DND-41 (cell line): ENCODE measurements around the gene KDM6B.

Experiments used
- ATAC-seq: fragments of 200-7000 bp; cut with Tn5 transposase; 3 replicates; pipeline ENCODE4 v1.9.1; 2021; ENCODE audit warnings: low read depth; ENCODE audit not compliant: insufficient read depth
- DNase-seq: peaks from one replicate; pipeline ENCODE4 v3.0.0-alpha.2; 2020
- H2AFZ ChIP-seq: 2 replicates; pipeline ENCODE4 v1.6.0; 2012; ENCODE audit warnings: low read depth, low read length
- H3K27ac ChIP-seq: 2 replicates; pipeline ENCODE4 v1.5.1; 2012; ENCODE audit warnings: low read length, inconsistent platforms
- H3K27me3 ChIP-seq: fragments of 200-600 bp; sonication (generic); 2 replicates; pipeline ENCODE4 v1.6.0; 2012; ENCODE audit warnings: low read length, mild to moderate bottlenecking, inconsistent platforms; ENCODE audit not compliant: insufficient read depth, poor library complexity
- H3K36me3 ChIP-seq: 2 replicates; pipeline ENCODE4 v1.5.1; 2012; ENCODE audit warnings: low read length, inconsistent platforms; ENCODE audit not compliant: insufficient read depth
- H3K4me1 ChIP-seq: 2 replicates; pipeline ENCODE4 v1.5.1; 2012; ENCODE audit warnings: mild to moderate bottlenecking, low read length; ENCODE audit not compliant: insufficient read depth
- H3K4me2 ChIP-seq: 2 replicates; pipeline ENCODE4 v1.6.0; 2012; ENCODE audit warnings: mild to moderate bottlenecking, moderate library complexity, low read length, inconsistent platforms; ENCODE audit not compliant: insufficient read depth
- H3K4me3 ChIP-seq, 2 experiments: fragments of 200-600 bp in 1 of 2; shearing (Covaris generic) in 1 of 2; 2 replicates each; pipeline ENCODE4 v1.5.1; 2012 to 2016; ENCODE audit warnings: inconsistent platforms in 2 of 2, low read length in 2 of 2, mild to moderate bottlenecking in 2 of 2, low read depth in 1 of 2, moderate library complexity in 1 of 2
- H3K79me2 ChIP-seq: 2 replicates; pipeline ENCODE4 v1.6.0; 2012; ENCODE audit warnings: low read length, inconsistent platforms; ENCODE audit not compliant: insufficient read depth
- H3K9ac ChIP-seq: 2 replicates; pipeline ENCODE4 v1.6.0; 2012; ENCODE audit warnings: low read depth, mild to moderate bottlenecking, inconsistent platforms, low read length, moderate library complexity
- H3K9me3 ChIP-seq: 2 replicates; pipeline ENCODE4 v1.5.1; 2012; ENCODE audit warnings: low read length, moderate library complexity, mild to moderate bottlenecking, inconsistent platforms; ENCODE audit not compliant: insufficient read depth, severe bottlenecking
- H4K20me1 ChIP-seq: 2 replicates; pipeline ENCODE4 v1.6.0; 2012; ENCODE audit warnings: low read length; ENCODE audit not compliant: insufficient read depth
- EZH2 ChIP-seq: IDR thresholded peaks from 3 replicates; pipeline ENCODE4 v1.6.1; 2012; ENCODE audit warnings: borderline replicate concordance, low read depth, mild to moderate bottlenecking, moderate library complexity, low read length, inconsistent platforms; ENCODE audit not compliant: severe bottlenecking
- TF ChIP-seq, protein P1 (sequence below): IDR thresholded peaks from 2 replicates; pipeline ENCODE4 v1.5.1; 2012; ENCODE audit warnings: borderline replicate concordance, low read length, moderate library complexity, mild to moderate bottlenecking; ENCODE audit not compliant: poor library complexity, severe bottlenecking; ENCODE audit errors: extremely low read depth

KDM6B gene

DNA sequence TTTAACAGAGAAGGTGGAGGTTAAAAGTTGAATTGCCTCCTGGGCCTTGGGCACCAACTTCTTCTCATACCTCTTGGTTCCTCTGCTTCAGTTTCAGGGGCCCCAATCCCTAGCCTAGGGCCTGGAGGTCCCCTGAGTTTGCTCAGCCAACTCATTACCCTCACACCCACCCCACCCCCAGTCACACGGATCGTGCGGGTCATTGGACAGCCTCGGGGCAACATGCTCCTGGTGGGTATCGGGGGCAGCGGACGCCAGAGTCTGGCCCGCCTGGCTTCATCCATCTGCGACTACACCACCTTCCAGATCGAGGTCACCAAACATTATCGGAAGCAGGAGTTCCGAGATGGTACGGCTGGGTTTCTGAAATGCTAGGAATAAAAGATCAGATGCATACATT lies 36.0 kb upstream of the KDM6B start:
- H3K36me3 ChIP-seq: no peaks in the 10 kb centered on the region
- no peaks in the 10 kb centered on the region for H3K27me3 ChIP-seq
- no peak for DNase-seq

DNA sequence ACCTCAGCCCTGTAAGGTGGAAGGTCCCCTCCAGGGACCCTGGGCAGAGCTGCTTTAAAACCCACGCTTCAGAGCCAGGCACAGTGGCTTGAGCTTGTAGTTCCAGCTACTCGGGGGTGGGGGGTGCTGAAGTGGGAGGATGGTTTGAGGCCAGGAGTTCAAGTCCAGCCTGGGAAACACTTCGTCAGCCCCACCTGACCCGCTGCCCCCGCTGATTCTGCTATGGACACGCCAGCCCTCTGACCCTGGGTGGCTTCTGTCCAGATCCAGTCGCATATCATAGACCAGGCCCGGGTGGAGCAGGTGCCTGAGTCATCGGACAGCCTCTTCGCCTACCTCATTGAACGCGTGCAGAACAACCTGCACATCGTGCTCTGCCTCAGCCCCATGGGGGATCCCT lies 35.2 kb upstream of the KDM6B start:
- ATAC-seq (no peak), DNase-seq (no peak)
- no peak overlapping the region for H3K9ac ChIP-seq
- H3K27ac ChIP-seq: no peak overlapping the region
- H3K4me2 ChIP-seq: no peak overlapping the region
- H3K9me3 ChIP-seq: no peaks in the 10 kb centered on the region
- no peak overlapping the region for H2AFZ ChIP-seq
- H3K4me1 ChIP-seq: no peaks in the 10 kb centered on the region
- H3K27me3 ChIP-seq: no peaks in the 10 kb centered on the region
- TF ChIP-seq, protein P1, sequence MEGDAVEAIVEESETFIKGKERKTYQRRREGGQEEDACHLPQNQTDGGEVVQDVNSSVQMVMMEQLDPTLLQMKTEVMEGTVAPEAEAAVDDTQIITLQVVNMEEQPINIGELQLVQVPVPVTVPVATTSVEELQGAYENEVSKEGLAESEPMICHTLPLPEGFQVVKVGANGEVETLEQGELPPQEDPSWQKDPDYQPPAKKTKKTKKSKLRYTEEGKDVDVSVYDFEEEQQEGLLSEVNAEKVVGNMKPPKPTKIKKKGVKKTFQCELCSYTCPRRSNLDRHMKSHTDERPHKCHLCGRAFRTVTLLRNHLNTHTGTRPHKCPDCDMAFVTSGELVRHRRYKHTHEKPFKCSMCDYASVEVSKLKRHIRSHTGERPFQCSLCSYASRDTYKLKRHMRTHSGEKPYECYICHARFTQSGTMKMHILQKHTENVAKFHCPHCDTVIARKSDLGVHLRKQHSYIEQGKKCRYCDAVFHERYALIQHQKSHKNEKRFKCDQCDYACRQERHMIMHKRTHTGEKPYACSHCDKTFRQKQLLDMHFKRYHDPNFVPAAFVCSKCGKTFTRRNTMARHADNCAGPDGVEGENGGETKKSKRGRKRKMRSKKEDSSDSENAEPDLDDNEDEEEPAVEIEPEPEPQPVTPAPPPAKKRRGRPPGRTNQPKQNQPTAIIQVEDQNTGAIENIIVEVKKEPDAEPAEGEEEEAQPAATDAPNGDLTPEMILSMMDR: no peak
- TF ChIP-seq EZH2: no peak
- H3K79me2 ChIP-seq: no peaks in the 10 kb centered on the region
- no peaks in the 10 kb centered on the region for H4K20me1 ChIP-seq
- H3K36me3 ChIP-seq: no peaks in the 10 kb centered on the region
- H3K4me3 ChIP-seq: no peak overlapping the region

More for the DNA sequence above, 36.0 kb upstream of the KDM6B start:
- no peak for TF ChIP-seq EZH2
- TF ChIP-seq, protein P1: no peak
- H2AFZ ChIP-seq: no peak overlapping the region
- H3K4me1 ChIP-seq: no peaks in the 10 kb centered on the region
- H3K9ac ChIP-seq: no peak overlapping the region
- H3K27ac ChIP-seq: no peak overlapping the region
- H3K4me3 ChIP-seq: no peak overlapping the region
- no peaks in the 10 kb centered on the region for H4K20me1 ChIP-seq
- H3K9me3 ChIP-seq: no peaks in the 10 kb centered on the region
- H3K79me2 ChIP-seq: no peaks in the 10 kb centered on the region
- ATAC-seq: no peak
- no peak overlapping the region for H3K4me2 ChIP-seq

DNA sequence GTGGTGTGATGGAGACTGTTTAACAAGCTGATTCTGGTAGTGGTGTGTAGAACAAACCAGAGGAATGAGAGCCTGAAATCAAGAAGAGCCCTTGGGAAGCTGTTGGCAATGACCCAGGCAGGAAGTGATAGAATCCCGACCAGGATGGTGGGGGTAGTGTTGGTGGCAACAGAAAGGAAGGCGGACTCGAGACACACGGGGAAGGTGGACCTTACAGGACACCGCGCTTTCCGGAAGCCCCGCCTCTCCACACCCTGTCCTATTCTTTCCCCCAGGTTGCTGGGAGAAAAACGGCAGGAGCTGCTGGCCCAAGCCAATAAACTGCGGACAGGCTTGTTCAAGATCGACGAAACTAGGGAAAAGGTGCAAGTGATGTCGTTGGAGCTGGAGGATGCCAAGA lies 30.0 kb upstream of the KDM6B start:
- no peak for TF ChIP-seq EZH2
- TF ChIP-seq, protein P1: no peak
- Histone ChIP-seq H3K79me2 (no peaks in the 10 kb centered on the region), H3K4me2 (no peak overlapping the region), H3K4me3 (no peak overlapping the region), H3K9me3 (no peaks in the 10 kb centered on the region), H3K4me1 (no peaks in the 10 kb centered on the region), H2AFZ (no peak overlapping the region), H4K20me1 (no peaks in the 10 kb centered on the region; the same call in 1 of the 2 replicates), H3K9ac (no peak overlapping the region), H3K36me3 (no peaks in the 10 kb centered on the region), H3K27ac (no peak overlapping the region), H3K27me3 (peaks cover 4% of the 10 kb centered on the region)
- ATAC-seq (no peak), DNase-seq (no peak)

DNA sequence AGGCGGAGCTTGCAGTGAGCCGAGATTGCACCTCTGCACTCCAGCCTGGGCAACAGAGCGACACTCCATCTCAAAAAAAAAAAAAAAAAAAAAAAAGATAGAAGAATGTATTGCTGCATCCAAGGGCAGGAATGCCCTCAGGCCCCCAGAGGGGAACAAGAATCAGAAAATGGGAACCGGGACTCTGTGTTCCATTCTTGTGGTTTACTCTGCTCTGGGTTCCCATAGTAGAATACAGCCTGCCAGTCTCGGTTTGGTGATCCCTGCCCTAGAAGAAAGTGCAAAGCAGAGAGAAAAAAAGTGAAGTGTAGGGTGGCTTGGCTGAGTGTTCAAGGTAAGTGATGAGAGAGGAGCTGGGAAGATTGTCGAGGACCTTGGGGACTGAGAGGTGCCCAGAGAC lies 27.4 kb upstream of the KDM6B start:
- Histone ChIP-seq H4K20me1 (no peaks in the 10 kb centered on the region; the same call in 1 of the 2 replicates), H3K4me3 (no peak overlapping the region), H3K9me3 (no peaks in the 10 kb centered on the region), H3K9ac (no peak overlapping the region), H2AFZ (no peak overlapping the region), H3K4me1 (no peaks in the 10 kb centered on the region), H3K4me2 (no peak overlapping the region), H3K36me3 (no peaks in the 10 kb centered on the region), H3K79me2 (no peaks in the 10 kb centered on the region), H3K27ac (no peak overlapping the region), H3K27me3 (peaks cover 7% of the 10 kb centered on the region)
- DNase-seq (no peak), ATAC-seq (no peak)
- TF ChIP-seq, protein P1: no peak
- no peak for TF ChIP-seq EZH2
